Measurements from ENCODE around the gene CYP3A4.
"Not testable (repeated sequence)": the region's sequence is repeated elsewhere in the genome, so short reads cannot be mapped to it uniquely, and the experiment has no call there.

CYP3A4 gene

DNA sequence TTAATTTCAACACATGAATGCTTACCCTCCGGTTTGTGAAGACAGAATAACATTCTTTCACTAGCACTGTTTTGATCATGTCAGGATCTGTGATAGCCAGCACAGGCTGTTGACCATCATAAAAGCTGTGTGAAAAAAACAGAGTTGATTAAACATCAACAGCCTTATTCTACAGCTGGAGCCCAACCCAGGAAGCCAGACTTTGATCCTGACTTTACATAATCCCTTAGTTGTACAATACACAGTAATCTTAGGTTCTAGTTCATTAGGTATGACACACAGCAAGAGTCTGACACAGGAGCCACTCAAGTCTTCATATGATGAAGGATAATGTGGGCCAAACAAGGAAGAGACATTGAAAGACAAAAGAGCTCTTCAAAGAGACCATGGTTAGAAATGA lies 11.4 kb downstream of the CYP3A4 start:
- no peak for ATAC-seq
- TF ChIP-seq TOX (CRISPR knock-in tag; IDR thresholded peaks at IDR 0.05; ENCODE audit: borderline replicate concordance), result no peak
- no peak for TF ChIP-seq ZC3H10 (CRISPR knock-in tag; IDR thresholded peaks at IDR 0.05)
- TF ChIP-seq, protein P1, sequence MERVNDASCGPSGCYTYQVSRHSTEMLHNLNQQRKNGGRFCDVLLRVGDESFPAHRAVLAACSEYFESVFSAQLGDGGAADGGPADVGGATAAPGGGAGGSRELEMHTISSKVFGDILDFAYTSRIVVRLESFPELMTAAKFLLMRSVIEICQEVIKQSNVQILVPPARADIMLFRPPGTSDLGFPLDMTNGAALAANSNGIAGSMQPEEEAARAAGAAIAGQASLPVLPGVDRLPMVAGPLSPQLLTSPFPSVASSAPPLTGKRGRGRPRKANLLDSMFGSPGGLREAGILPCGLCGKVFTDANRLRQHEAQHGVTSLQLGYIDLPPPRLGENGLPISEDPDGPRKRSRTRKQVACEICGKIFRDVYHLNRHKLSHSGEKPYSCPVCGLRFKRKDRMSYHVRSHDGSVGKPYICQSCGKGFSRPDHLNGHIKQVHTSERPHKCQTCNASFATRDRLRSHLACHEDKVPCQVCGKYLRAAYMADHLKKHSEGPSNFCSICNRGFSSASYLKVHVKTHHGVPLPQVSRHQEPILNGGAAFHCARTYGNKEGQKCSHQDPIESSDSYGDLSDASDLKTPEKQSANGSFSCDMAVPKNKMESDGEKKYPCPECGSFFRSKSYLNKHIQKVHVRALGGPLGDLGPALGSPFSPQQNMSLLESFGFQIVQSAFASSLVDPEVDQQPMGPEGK (CRISPR knock-in tag; IDR thresholded peaks at IDR 0.05; ENCODE audit: borderline replicate concordance), result no peak
- TF ChIP-seq ESRRG (CRISPR knock-in tag; IDR thresholded peaks at IDR 0.05), result no peak
- TF ChIP-seq OSR1 (CRISPR knock-in tag; IDR thresholded peaks at IDR 0.05), result no peak
- TF ChIP-seq ZNF70 (CRISPR knock-in tag; IDR thresholded peaks at IDR 0.05), result no peak
- TF ChIP-seq, protein P2, sequence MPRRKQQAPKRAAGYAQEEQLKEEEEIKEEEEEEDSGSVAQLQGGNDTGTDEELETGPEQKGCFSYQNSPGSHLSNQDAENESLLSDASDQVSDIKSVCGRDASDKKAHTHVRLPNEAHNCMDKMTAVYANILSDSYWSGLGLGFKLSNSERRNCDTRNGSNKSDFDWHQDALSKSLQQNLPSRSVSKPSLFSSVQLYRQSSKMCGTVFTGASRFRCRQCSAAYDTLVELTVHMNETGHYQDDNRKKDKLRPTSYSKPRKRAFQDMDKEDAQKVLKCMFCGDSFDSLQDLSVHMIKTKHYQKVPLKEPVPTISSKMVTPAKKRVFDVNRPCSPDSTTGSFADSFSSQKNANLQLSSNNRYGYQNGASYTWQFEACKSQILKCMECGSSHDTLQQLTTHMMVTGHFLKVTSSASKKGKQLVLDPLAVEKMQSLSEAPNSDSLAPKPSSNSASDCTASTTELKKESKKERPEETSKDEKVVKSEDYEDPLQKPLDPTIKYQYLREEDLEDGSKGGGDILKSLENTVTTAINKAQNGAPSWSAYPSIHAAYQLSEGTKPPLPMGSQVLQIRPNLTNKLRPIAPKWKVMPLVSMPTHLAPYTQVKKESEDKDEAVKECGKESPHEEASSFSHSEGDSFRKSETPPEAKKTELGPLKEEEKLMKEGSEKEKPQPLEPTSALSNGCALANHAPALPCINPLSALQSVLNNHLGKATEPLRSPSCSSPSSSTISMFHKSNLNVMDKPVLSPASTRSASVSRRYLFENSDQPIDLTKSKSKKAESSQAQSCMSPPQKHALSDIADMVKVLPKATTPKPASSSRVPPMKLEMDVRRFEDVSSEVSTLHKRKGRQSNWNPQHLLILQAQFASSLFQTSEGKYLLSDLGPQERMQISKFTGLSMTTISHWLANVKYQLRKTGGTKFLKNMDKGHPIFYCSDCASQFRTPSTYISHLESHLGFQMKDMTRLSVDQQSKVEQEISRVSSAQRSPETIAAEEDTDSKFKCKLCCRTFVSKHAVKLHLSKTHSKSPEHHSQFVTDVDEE (CRISPR knock-in tag; IDR thresholded peaks at IDR 0.05), result no peak
- no peak for TF ChIP-seq ZFP3 (CRISPR knock-in tag; IDR thresholded peaks at IDR 0.05)
- TF ChIP-seq TCF4 (CRISPR knock-in tag; IDR thresholded peaks at IDR 0.05; ENCODE audit: borderline replicate concordance), result no peak
- no peak for TF ChIP-seq ISL1 (CRISPR knock-in tag; IDR thresholded peaks at IDR 0.05)

DNA sequence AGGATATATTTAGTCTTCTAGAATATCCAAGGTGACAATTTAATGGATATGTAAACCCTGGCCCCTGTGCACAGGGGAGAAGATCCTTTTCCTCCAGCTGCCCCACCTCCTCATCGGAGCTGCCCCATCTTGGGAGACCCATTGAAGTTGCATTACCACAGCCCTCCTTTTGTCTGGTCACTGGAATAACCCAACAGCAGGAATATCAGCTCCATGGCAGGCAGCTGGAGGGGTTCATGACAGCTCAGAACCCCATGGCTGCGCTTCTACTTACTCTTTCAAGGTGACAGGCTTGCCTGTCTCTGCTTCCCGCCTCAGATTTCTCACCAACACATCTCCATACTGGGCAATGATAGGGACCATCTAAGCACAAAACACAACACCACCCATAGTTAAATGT lies 14.5 kb downstream of the CYP3A4 start:
- ATAC-seq, result not testable (repeated sequence)

DNA sequence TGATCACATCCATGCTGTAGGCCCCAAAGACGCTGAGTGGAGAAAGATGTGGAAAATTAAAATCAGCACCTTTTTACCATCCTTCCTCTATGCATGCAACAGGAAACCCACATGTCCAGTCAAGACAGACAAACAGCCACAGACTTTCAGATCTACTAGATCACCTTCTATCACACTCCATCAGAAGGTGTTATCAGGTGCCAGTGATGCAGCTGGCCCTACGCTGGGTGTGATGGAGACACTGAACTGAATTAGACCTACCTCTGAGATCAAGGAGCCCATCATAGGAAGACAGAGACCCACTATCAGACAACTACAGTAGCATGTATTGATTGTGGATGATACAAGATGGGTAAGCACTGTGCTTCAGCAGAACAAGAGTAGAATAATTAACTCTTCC lies 15.5 kb downstream of the CYP3A4 start:
- ATAC-seq, result no peak
- TF ChIP-seq ARNTL (CRISPR knock-in tag; IDR thresholded peaks at IDR 0.05; ENCODE audit: borderline replicate concordance, low read depth) (no peak), ESRRG (CRISPR knock-in tag; IDR thresholded peaks at IDR 0.05) (no peak), ZNF565 (CRISPR knock-in tag; conservative IDR thresholded peaks at IDR 0.05; ENCODE audit: low read depth) (no peak)
- TF ChIP-seq, protein P3, sequence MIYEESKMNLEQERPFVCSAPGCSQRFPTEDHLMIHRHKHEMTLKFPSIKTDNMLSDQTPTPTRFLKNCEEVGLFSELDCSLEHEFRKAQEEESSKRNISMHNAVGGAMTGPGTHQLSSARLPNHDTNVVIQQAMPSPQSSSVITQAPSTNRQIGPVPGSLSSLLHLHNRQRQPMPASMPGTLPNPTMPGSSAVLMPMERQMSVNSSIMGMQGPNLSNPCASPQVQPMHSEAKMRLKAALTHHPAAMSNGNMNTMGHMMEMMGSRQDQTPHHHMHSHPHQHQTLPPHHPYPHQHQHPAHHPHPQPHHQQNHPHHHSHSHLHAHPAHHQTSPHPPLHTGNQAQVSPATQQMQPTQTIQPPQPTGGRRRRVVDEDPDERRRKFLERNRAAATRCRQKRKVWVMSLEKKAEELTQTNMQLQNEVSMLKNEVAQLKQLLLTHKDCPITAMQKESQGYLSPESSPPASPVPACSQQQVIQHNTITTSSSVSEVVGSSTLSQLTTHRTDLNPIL (CRISPR knock-in tag; IDR thresholded peaks at IDR 0.05; ENCODE audit: low read depth), result no peak

DNA sequence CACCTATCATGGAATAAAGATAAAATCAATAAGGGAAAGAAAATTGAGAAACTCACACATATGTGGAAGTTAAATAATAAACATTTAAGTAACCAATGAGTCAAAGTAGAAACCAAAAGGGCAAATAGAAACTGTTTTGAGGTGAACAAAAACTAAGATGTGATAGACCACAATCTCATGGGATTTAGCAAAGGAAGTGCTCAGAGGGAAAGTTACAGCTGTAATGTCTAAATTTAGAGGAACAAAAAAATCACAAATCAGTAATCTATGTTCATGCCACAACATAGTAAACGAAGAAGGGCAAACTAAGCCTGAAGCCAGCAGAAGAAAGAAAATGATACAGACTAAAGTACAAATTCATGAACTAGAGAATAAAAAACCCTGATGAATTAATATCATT lies 16.3 kb downstream of the CYP3A4 start:
- no peak for ATAC-seq
- no peak for TF ChIP-seq ZNF70 (CRISPR knock-in tag; IDR thresholded peaks at IDR 0.05)
- TF ChIP-seq ZFP3 (CRISPR knock-in tag; IDR thresholded peaks at IDR 0.05), result no peak
- TF ChIP-seq, protein P1 (CRISPR knock-in tag; IDR thresholded peaks at IDR 0.05; ENCODE audit: borderline replicate concordance), result no peak
- TF ChIP-seq, protein P4, sequence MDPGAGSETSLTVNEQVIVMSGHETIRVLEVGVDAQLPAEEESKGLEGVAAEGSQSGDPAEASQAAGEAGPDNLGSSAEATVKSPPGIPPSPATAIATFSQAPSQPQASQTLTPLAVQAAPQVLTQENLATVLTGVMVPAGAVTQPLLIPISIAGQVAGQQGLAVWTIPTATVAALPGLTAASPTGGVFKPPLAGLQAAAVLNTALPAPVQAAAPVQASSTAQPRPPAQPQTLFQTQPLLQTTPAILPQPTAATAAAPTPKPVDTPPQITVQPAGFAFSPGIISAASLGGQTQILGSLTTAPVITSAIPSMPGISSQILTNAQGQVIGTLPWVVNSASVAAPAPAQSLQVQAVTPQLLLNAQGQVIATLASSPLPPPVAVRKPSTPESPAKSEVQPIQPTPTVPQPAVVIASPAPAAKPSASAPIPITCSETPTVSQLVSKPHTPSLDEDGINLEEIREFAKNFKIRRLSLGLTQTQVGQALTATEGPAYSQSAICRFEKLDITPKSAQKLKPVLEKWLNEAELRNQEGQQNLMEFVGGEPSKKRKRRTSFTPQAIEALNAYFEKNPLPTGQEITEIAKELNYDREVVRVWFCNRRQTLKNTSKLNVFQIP (CRISPR knock-in tag; IDR thresholded peaks at IDR 0.05; ENCODE audit: borderline replicate concordance, low read depth), result no peak
- no peak for TF ChIP-seq GLIS3 (CRISPR knock-in tag; IDR thresholded peaks at IDR 0.05)
- no peak for TF ChIP-seq TOX (CRISPR knock-in tag; IDR thresholded peaks at IDR 0.05; ENCODE audit: borderline replicate concordance)

DNA sequence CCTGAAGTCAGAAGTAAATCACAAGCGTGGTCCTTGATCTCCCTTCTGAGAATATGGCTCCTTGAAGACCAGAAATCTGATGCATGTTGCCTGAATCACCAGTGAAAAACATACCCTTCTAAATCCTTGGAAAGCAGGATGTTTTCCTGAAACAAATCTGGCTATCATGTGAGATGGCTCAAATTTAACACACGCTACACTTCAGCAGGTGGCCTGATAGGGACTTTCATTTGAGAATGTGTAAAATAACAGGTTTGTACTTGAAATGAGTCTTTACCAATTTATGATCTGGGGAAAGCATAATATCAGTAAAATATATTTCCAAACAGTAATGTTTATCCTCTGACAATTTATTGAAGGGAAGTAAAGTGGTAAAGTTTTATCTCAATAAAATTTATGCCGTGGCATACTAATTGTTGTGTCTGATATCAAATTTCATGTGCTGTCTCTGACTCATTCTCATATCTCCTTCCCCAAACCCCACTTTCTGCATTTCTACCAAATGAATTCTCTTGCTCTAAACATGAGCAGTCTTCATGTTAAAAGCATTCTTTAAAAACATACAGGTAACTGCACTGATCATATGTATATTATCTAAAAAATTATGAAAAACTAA lies 17.4 kb downstream of the CYP3A4 start:
- no peak for ATAC-seq
- no peak for TF ChIP-seq GLIS3 (CRISPR knock-in tag; IDR thresholded peaks at IDR 0.05)
- TF ChIP-seq, protein P3 (CRISPR knock-in tag; IDR thresholded peaks at IDR 0.05; ENCODE audit: low read depth), result no peak
- no peak for TF ChIP-seq ZFP30 (CRISPR knock-in tag; IDR thresholded peaks at IDR 0.05)
- no peak for TF ChIP-seq ISL1 (CRISPR knock-in tag; IDR thresholded peaks at IDR 0.05)
- TF ChIP-seq ZFP3 (CRISPR knock-in tag; IDR thresholded peaks at IDR 0.05), result no peak
- TF ChIP-seq, protein P5, sequence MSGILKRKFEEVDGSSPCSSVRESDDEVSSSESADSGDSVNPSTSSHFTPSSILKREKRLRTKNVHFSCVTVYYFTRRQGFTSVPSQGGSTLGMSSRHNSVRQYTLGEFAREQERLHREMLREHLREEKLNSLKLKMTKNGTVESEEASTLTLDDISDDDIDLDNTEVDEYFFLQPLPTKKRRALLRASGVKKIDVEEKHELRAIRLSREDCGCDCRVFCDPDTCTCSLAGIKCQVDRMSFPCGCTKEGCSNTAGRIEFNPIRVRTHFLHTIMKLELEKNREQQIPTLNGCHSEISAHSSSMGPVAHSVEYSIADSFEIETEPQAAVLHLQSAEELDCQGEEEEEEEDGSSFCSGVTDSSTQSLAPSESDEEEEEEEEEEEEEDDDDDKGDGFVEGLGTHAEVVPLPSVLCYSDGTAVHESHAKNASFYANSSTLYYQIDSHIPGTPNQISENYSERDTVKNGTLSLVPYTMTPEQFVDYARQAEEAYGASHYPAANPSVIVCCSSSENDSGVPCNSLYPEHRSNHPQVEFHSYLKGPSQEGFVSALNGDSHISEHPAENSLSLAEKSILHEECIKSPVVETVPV (CRISPR knock-in tag; IDR thresholded peaks at IDR 0.05), result no peak
- no peak for TF ChIP-seq CSDC2 (CRISPR knock-in tag; IDR thresholded peaks at IDR 0.05)
- TF ChIP-seq TCF4 (CRISPR knock-in tag; IDR thresholded peaks at IDR 0.05; ENCODE audit: borderline replicate concordance), result no peak
- TF ChIP-seq ZC3H10 (CRISPR knock-in tag; IDR thresholded peaks at IDR 0.05), result no peak
- TF ChIP-seq OSR1 (CRISPR knock-in tag; IDR thresholded peaks at IDR 0.05), result no peak
- no peak for TF ChIP-seq RARB (CRISPR knock-in tag; IDR thresholded peaks at IDR 0.05)
- TF ChIP-seq ZNF70 (CRISPR knock-in tag; IDR thresholded peaks at IDR 0.05), result no peak
- TF ChIP-seq SNAI2 (CRISPR knock-in tag; IDR thresholded peaks at IDR 0.05), result no peak
- TF ChIP-seq ARNTL (CRISPR knock-in tag; IDR thresholded peaks at IDR 0.05; ENCODE audit: borderline replicate concordance, low read depth), result no peak

Measured in SK-N-SH treated with all-trans-retinoic acid at 6 μM for 48 hours (cell line).